ENCODE measurements around the gene SP5. TPM values are rescaled to one million over a fixed set of nuclear protein-coding genes. Genes with fewer than 3 reads are reported as not detected.

SP5 gene
- total and polyA plus RNA-seq, 9 of the 15 experiments (the other 6 are each of a cell fraction or from before 2014, with no cell fraction given), result 0.03 to 1.7 (median 0.16) TPM; not detected in 1

GRCh38 chr2:170715062-170715931 lies at the start of gene SP5 (continued):
- TF ChIP-seq MAZ (CRISPR knock-in tag; conservative IDR thresholded peaks at IDR 0.05 in 1 of 2, IDR thresholded peaks at IDR 0.05 in 1 of 2), result peak in 1 of 2 experiments; percentile 48; a peak in 2 of 4 replicates
- TF ChIP-seq PTBP1 (IDR thresholded peaks at IDR 0.05; ENCODE audit: low read depth, low read length), result no peak
- no peak for TF ChIP-seq HOXB6 (CRISPR knock-in tag; IDR thresholded peaks at IDR 0.05; ENCODE audit: borderline replicate concordance)
- TF ChIP-seq FOXK2 (conservative IDR thresholded peaks at IDR 0.05 in 1 of 2, IDR thresholded peaks at IDR 0.05 in 1 of 2; ENCODE audit: low read depth in 2 of 2), result 0 out of 4 replicates have a peak, but pooled peaks of 1 of the 2 experiments have one; percentile 21
- no peak for TF ChIP-seq ZNF551 (CRISPR knock-in tag; IDR thresholded peaks at IDR 0.05)
- 0 out of 2 replicates have a peak, but pooled peaks have one; percentile 4 for TF ChIP-seq SMAD3 (CRISPR knock-in tag; conservative IDR thresholded peaks at IDR 0.05)
- TF ChIP-seq POLR2A (conservative IDR thresholded peaks at IDR 0.05), result no peak
- peak; percentile 78 for TF ChIP-seq ZNF592 (IDR thresholded peaks at IDR 0.05)
- TF ChIP-seq CHD1 (IDR thresholded peaks at IDR 0.05; ENCODE audit: low read length), result no peak
- TF ChIP-seq CC2D1A (IDR thresholded peaks at IDR 0.05), result peak; percentile 96; the same call in 1 of the 2 replicates
- TF ChIP-seq ZBTB12 (CRISPR knock-in tag; IDR thresholded peaks at IDR 0.05), result no peak
- no peak for TF ChIP-seq NFXL1 (CRISPR knock-in tag; IDR thresholded peaks at IDR 0.05)
- TF ChIP-seq NONO (IDR thresholded peaks at IDR 0.05; ENCODE audit: low read depth in 2 of 2, low read length in 1 of 2), result 0 out of 4 replicates have a peak, but pooled peaks of 1 of the 2 experiments have one; percentile 10
- TF ChIP-seq HDAC1 (IDR thresholded peaks at IDR 0.05), result no peak
- TF ChIP-seq ZBTB17 (CRISPR knock-in tag; IDR thresholded peaks at IDR 0.05), result no peak
- peak; percentile 81 for TF ChIP-seq PBX2 (CRISPR knock-in tag; IDR thresholded peaks at IDR 0.05; ENCODE audit: low read depth)
- peak; percentile 95 for TF ChIP-seq PBX2 (tag; conservative IDR thresholded peaks at IDR 0.05; ENCODE audit: low read depth)
- TF ChIP-seq FOXM1 (IDR thresholded peaks at IDR 0.05; ENCODE audit: low read depth), result 0 out of 2 replicates have a peak, but pooled peaks have one; percentile 45
- TF ChIP-seq FOXM1 (CRISPR knock-in tag; IDR thresholded peaks at IDR 0.05; ENCODE audit: low read depth), result no peak
- no peak for TF ChIP-seq ILF3 (IDR thresholded peaks at IDR 0.05; ENCODE audit: borderline replicate concordance)
